Right atrium auricular region (tissue), 2 donors: ENCODE results near the gene CDKN2D. TPM values are rescaled to one million over a fixed set of nuclear protein-coding genes. Genes with fewer than 3 reads are reported as not detected.

Experiments
- DNase-seq: peaks from one replicate; pipeline ENCODE4 v3.0.0-alpha.2; 2019; ENCODE audit warnings: low spot score
- H3K27ac ChIP-seq, 2 donors: fragments of 200-600 bp; sonication (generic); 1 replicate in 1 of 2; 2 replicates in 1 of 2; pipeline ENCODE4 v1.5.1; 2016 to 2019
- H3K27me3 ChIP-seq, 2 donors: fragments of 200-600 bp; sonication (generic); one replicate each; pipeline versions ENCODE4 v1.5.1 to v1.6.0; 2017 to 2019
- H3K36me3 ChIP-seq: fragments of 200-600 bp; sonication (generic); one replicate; pipeline ENCODE4 v1.5.1; 2016
- H3K4me1 ChIP-seq, 2 donors: fragments of 200-600 bp; sonication (generic); one replicate each; pipeline versions ENCODE4 v1.5.1 to v1.6.0; 2017 to 2019
- H3K4me3 ChIP-seq, 2 donors: fragments of 200-600 bp; sonication (generic); 1 replicate in 1 of 2; 2 replicates in 1 of 2; pipeline ENCODE4 v1.5.1; 2017 to 2019; ENCODE audit warnings: mild to moderate bottlenecking in 1 of 2, moderate library complexity in 1 of 2
- H3K9me3 ChIP-seq, 2 donors: fragments of 200-600 bp; sonication (generic); one replicate each; pipeline ENCODE4 v1.5.1; 2019
- CTCF ChIP-seq, 2 donors: fragments of 200-600 bp; sonication (generic); IDR thresholded peaks; one replicate each; pipeline ENCODE4 v1.5.1; 2019; ENCODE audit warnings: antibody characterized with exemption in 2 of 2
- total RNA-seq, 2 donors: library from RNA; depleted of rRNA; stranded (reverse); fragments of >200 nt; gene quantifications; one replicate each; pipeline ENCODE4 v1.1.0, GENCODE V29; 2016

The CDKN2D gene
- total RNA-seq, 2 donors from 2014 or later, result 4.4 to 4.6 TPM

DNA sequence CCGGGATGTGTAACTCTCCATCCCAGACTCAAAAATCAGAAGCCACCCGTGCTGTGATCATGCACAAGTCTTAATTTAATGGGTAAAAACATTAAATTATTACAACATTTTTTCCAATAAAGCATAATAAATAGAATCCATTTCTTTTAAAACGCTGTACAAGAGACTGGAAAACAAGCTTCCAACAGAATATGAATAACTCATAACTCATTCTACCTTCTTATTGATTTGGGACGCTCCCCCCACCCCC is 2.4 kb downstream of the CDKN2D start:
- H3K4me3 ChIP-seq, result peak overlapping the region; percentile 54 to 95
- H3K27ac ChIP-seq, result peak overlapping the region; percentile 80 to 90
- H3K4me1 ChIP-seq, result peaks cover 0 to 42% of the 10 kb centered on the region in 2 donors

GRCh38 chr19:10565567-10566407 is 3.0 kb downstream of the CDKN2D start, which contains the start of gene KRI1:
Gene KRI1 (minus strand): TSS chr19:10566010. CDS start chr19:10565999, 11 bp downstream.
- peak; percentile 98 for DNase-seq
- Histone ChIP-seq H3K4me1 (peaks cover 0 to 42% of the 10 kb centered on the region in 2 donors), H3K9me3 (no peaks in the 10 kb centered on the region), H3K36me3 (no peaks in the 10 kb centered on the region), H3K27me3 (no peaks in the 10 kb centered on the region), H3K27ac (peak within 1 kb of the TSS; percentile 80 to 90), H3K4me3 (peak within 1 kb of the TSS; percentile 54 to 95)
- TF ChIP-seq CTCF (IDR thresholded peaks at IDR 0.05), result peak in 1 of 2 donors; percentile 31

More for the DNA sequence above, 2.4 kb downstream of the CDKN2D start:
- TF ChIP-seq CTCF (IDR thresholded peaks at IDR 0.05), result no peak
- Histone ChIP-seq H3K27me3 (no peaks in the 10 kb centered on the region), H3K36me3 (no peaks in the 10 kb centered on the region), H3K9me3 (no peaks in the 10 kb centered on the region)
- DNase-seq, result no peak

DNA sequence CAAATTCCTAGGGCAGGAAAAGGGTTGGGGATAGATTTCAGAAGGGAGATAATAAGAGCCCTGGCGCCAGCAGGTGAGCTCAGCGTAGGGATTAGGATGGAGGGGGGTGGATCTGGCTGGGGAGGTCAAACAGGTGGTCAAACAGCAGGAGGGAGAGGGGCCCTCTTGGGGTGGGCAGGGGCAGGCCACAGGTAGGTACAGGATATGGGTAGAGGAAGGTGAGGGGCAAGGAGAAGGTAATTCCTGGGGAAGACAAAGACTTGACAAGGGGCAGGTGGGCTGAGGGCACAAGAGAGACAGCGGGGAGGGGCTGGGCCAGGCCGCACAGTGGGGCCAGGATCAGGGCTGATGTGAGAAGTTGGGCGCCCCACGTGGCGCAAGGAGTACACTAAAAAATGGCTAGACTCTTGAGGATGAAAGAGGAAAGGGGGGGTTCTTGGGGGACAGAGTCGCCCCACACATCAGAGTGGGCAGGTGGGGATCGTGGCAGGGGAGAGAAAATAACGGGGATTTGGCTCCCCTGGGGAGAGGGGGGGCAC is 3.7 kb downstream of the CDKN2D start:
- H3K27ac ChIP-seq, result peak overlapping the region; percentile 80 to 90
- peaks cover 0 to 42% of the 10 kb centered on the region in 2 donors for H3K4me1 ChIP-seq
- no peak for TF ChIP-seq CTCF (IDR thresholded peaks at IDR 0.05)
- H3K9me3 ChIP-seq, result no peaks in the 10 kb centered on the region
- peak overlapping the region; percentile 54 to 95 for H3K4me3 ChIP-seq
- DNase-seq, result no peak
- no peaks in the 10 kb centered on the region for H3K27me3 ChIP-seq
- peaks cover 7% of the 10 kb centered on the region for H3K36me3 ChIP-seq

GRCh38 chr19:10562609-10563008 is 6.2 kb downstream of the CDKN2D start:
- peaks cover 25% of the 10 kb centered on the region for H3K36me3 ChIP-seq
- H3K9me3 ChIP-seq, result no peaks in the 10 kb centered on the region
- no peak for DNase-seq
- peaks cover 0 to 27% of the 10 kb centered on the region in 2 donors for H3K4me1 ChIP-seq
- no peak for TF ChIP-seq CTCF (IDR thresholded peaks at IDR 0.05)
- no peak overlapping the region for H3K27ac ChIP-seq
- no peak overlapping the region for H3K4me3 ChIP-seq
- H3K27me3 ChIP-seq, result no peaks in the 10 kb centered on the region

DNA sequence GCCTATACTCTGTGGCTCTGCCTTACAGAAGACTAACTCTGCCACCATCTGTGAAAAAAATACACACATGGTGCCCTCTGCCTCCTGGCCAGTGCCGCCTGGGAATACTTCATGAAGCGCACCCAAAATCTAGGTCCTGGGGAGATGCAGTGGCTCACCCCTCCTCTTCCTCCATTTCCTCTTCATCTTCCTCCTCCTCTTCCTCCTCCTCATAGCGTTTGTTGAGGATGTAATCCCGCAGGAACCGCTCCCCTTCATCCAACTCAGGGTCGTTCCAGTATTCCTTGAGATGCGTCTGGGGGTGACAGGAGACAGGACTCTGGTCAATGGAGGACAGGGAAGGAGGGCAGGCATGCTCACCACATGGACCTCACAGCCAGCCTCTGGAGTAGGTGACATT is 8.6 kb downstream of the CDKN2D start:
- H3K4me1 ChIP-seq, result peaks cover 0 to 8% of the 10 kb centered on the region in 2 donors
- H3K27ac ChIP-seq, result no peak overlapping the region
- H3K36me3 ChIP-seq, result peaks cover 48% of the 10 kb centered on the region
- no peak for DNase-seq
- no peak for TF ChIP-seq CTCF (IDR thresholded peaks at IDR 0.05)
- no peak overlapping the region for H3K4me3 ChIP-seq
- no peaks in the 10 kb centered on the region for H3K9me3 ChIP-seq
- no peaks in the 10 kb centered on the region for H3K27me3 ChIP-seq
